ENCODE measurements around the gene OAS3.

The OAS3 gene

DNA sequence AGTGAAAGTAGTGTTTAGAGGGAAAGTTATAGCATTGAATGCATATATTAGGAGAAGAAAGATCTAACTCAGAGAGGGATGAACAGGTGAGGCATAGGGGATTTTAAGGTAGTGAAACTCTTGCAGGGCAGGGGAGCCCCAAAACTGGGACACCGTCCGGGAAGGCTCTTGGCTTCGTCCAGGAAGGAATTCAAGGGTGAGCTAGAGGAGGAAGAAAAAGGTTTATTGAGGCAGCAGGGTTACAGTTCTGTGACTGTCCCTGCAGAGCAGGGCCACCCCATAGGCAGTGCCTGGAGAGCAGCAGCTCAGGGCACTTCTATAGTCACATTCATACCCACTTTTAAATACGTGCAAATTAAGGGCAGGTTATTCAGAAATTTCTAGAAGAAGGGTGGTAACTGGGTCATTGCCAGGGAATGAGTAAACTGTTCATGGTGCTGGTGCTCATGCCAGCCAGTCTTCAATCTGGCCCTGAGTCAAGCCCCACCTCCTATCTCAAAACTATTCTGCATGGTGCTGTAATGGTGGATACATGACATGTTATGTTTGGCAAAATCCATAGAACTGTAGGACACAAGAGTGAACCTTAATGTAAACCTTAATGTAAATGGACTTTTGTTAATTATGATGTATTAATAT, 32.7 kb upstream of the OAS3 start:
- no peak for ATAC-seq (ENCODE audit: insufficient read depth, low read depth)
- Histone ChIP-seq H2AFZ (ENCODE audit: low read depth, low read length) (peak overlapping the region; percentile 41), H3K79me2 (ENCODE audit: insufficient read depth, low read length) (no peaks in the 10 kb centered on the region), H3K36me3 (ENCODE audit: insufficient read depth, low read length) (no peaks in the 10 kb centered on the region), H3K9ac (ENCODE audit: low read depth, low read length) (no peak overlapping the region), H3K4me2 (ENCODE audit: insufficient read depth, low read length) (no peak overlapping the region), H3K27ac (ENCODE audit: low read length) (no peak overlapping the region), H4K20me1 (ENCODE audit: insufficient read depth, low read length) (no peaks in the 10 kb centered on the region), H3K27me3 (ENCODE audit: insufficient read depth, low read length, poor library complexity) (no peaks in the 10 kb centered on the region), H3K4me3 (ENCODE audit: low read depth in 1 of 2, low read length in 2 of 2) (no peak overlapping the region), H3K9me3 (ENCODE audit: insufficient read depth, low read length, severe bottlenecking) (no peaks in the 10 kb centered on the region), H3K4me1 (ENCODE audit: insufficient read depth, low read length) (peaks cover 60% of the 10 kb centered on the region)
- no peak for DNase-seq
- TF ChIP-seq, protein P1, sequence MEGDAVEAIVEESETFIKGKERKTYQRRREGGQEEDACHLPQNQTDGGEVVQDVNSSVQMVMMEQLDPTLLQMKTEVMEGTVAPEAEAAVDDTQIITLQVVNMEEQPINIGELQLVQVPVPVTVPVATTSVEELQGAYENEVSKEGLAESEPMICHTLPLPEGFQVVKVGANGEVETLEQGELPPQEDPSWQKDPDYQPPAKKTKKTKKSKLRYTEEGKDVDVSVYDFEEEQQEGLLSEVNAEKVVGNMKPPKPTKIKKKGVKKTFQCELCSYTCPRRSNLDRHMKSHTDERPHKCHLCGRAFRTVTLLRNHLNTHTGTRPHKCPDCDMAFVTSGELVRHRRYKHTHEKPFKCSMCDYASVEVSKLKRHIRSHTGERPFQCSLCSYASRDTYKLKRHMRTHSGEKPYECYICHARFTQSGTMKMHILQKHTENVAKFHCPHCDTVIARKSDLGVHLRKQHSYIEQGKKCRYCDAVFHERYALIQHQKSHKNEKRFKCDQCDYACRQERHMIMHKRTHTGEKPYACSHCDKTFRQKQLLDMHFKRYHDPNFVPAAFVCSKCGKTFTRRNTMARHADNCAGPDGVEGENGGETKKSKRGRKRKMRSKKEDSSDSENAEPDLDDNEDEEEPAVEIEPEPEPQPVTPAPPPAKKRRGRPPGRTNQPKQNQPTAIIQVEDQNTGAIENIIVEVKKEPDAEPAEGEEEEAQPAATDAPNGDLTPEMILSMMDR (IDR thresholded peaks at IDR 0.05; ENCODE audit: borderline replicate concordance, extremely low read depth, low read length, poor library complexity, severe bottlenecking): no peak
- no peak for TF ChIP-seq EZH2 (IDR thresholded peaks at IDR 0.05; ENCODE audit: borderline replicate concordance, low read depth, low read length, severe bottlenecking)

DNA sequence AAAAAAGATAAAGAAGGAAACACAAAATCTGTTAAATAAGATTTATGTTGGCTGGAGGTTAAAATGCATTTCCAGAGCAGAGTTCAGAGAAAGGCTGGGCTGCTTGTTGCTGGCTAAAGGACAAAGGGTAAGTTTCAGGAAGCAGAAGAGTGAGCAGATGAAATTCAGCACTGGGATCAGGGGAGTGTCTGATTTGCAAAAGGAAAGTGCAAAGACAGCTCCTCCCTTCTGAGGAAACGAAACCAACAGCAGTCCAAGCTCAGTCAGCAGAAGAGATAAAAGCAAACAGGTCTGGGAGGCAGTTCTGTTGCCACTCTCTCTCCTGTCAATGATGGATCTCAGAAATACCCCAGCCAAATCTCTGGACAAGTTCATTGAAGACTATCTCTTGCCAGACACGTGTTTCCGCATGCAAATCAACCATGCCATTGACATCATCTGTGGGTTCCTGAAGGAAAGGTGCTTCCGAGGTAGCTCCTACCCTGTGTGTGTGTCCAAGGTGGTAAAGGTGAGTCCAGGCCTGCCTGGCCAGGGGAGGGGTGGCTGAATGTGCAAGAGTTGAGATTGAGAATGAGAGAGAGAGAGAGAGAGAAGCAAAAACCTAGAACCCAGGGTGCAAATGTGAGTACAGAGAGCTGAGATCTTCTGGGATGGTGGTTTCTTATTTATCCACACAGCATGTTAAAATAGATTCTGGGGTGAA, 31.4 kb upstream of the OAS3 start, which contains the start of gene OAS1:
TSS of gene OAS1 (plus strand) at position 251 of the 703 bp plus-strand sequence. CDS start at position 329, 78 bp downstream.
- Histone ChIP-seq H3K9me3 (ENCODE audit: insufficient read depth, low read length, severe bottlenecking) (no peaks in the 10 kb centered on the region), H3K27me3 (ENCODE audit: insufficient read depth, low read length, poor library complexity) (no peaks in the 10 kb centered on the region), H3K4me2 (ENCODE audit: insufficient read depth, low read length) (peak within 1 kb of the TSS; percentile 82), H4K20me1 (ENCODE audit: insufficient read depth, low read length) (no peaks in the 10 kb centered on the region), H3K36me3 (ENCODE audit: insufficient read depth, low read length) (no peaks in the 10 kb centered on the region), H3K79me2 (ENCODE audit: insufficient read depth, low read length) (no peaks in the 10 kb centered on the region), H3K4me3 (ENCODE audit: low read depth in 1 of 2, low read length in 2 of 2) (peak within 1 kb of the TSS; percentile 21 to 62; a peak in 3 of 4 replicates), H2AFZ (ENCODE audit: low read depth, low read length) (peak within 1 kb of the TSS; percentile 79), H3K27ac (ENCODE audit: low read length) (peak within 1 kb of the TSS; percentile 73), H3K9ac (ENCODE audit: low read depth, low read length) (peak within 1 kb of the TSS; percentile 54), H3K4me1 (ENCODE audit: insufficient read depth, low read length) (peaks cover 54% of the 10 kb centered on the region)
- DNase-seq (peak; percentile 74), ATAC-seq (ENCODE audit: insufficient read depth, low read depth) (peak; percentile 98)
- no peak for TF ChIP-seq EZH2 (IDR thresholded peaks at IDR 0.05; ENCODE audit: borderline replicate concordance, low read depth, low read length, severe bottlenecking)
- TF ChIP-seq, protein P1 (IDR thresholded peaks at IDR 0.05; ENCODE audit: borderline replicate concordance, extremely low read depth, low read length, poor library complexity, severe bottlenecking): peak; percentile 9

GRCh38 chr12:112907415-112908157, 30.7 kb upstream of the OAS3 start:
- no peaks in the 10 kb centered on the region for H3K79me2 ChIP-seq (ENCODE audit: insufficient read depth, low read length)
- peaks cover 47% of the 10 kb centered on the region for H3K4me1 ChIP-seq (ENCODE audit: insufficient read depth, low read length)
- DNase-seq (no peak), ATAC-seq (ENCODE audit: insufficient read depth, low read depth) (no peak)
- H3K36me3 ChIP-seq (ENCODE audit: insufficient read depth, low read length): no peaks in the 10 kb centered on the region
- H3K4me2 ChIP-seq (ENCODE audit: insufficient read depth, low read length): peak overlapping the region; percentile 82
- H3K9me3 ChIP-seq (ENCODE audit: insufficient read depth, low read length, severe bottlenecking): peaks cover 2% of the 10 kb centered on the region
- no peaks in the 10 kb centered on the region for H4K20me1 ChIP-seq (ENCODE audit: insufficient read depth, low read length)
- peak overlapping the region; percentile 54 for H3K9ac ChIP-seq (ENCODE audit: low read depth, low read length)
- peak overlapping the region; percentile 73 for H3K27ac ChIP-seq (ENCODE audit: low read length)
- H3K27me3 ChIP-seq (ENCODE audit: insufficient read depth, low read length, poor library complexity): no peaks in the 10 kb centered on the region
- H2AFZ ChIP-seq (ENCODE audit: low read depth, low read length): peak overlapping the region; percentile 79
- TF ChIP-seq, protein P1 (IDR thresholded peaks at IDR 0.05; ENCODE audit: borderline replicate concordance, extremely low read depth, low read length, poor library complexity, severe bottlenecking): no peak
- TF ChIP-seq EZH2 (IDR thresholded peaks at IDR 0.05; ENCODE audit: borderline replicate concordance, low read depth, low read length, severe bottlenecking): no peak
- peak overlapping the region; percentile 21 to 62; a peak in 3 of 4 replicates for H3K4me3 ChIP-seq (ENCODE audit: low read depth in 1 of 2, low read length in 2 of 2)

Measured in DND-41 (cell line).